Measurements from ENCODE around the gene C1orf21.

DNA sequence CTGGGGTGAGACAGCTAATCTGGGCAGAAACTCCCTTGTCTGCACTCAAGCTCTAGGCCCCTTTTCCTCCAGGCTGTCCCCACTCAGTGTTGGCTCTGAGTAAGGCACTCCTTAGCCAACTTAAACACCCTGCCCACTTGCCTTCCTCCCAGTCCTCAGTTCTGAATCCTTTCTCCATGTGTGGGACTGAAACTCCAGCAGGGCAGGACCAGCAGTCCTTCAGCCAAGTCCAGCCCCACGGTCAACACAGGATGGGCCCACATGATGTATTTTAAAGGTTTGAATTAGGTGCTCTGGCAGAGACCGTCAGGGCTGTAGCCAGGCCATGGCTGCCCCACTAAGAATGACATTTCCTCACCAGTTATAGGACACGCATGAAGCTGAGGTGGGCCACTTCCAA, 260.0 kb downstream of the C1orf21 start:
- TF ChIP-seq, protein P1, sequence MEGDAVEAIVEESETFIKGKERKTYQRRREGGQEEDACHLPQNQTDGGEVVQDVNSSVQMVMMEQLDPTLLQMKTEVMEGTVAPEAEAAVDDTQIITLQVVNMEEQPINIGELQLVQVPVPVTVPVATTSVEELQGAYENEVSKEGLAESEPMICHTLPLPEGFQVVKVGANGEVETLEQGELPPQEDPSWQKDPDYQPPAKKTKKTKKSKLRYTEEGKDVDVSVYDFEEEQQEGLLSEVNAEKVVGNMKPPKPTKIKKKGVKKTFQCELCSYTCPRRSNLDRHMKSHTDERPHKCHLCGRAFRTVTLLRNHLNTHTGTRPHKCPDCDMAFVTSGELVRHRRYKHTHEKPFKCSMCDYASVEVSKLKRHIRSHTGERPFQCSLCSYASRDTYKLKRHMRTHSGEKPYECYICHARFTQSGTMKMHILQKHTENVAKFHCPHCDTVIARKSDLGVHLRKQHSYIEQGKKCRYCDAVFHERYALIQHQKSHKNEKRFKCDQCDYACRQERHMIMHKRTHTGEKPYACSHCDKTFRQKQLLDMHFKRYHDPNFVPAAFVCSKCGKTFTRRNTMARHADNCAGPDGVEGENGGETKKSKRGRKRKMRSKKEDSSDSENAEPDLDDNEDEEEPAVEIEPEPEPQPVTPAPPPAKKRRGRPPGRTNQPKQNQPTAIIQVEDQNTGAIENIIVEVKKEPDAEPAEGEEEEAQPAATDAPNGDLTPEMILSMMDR (conservative IDR thresholded peaks at IDR 0.05; ENCODE audit: low read depth, low read length): no peak
- TF ChIP-seq MXI1 (IDR thresholded peaks at IDR 0.05; ENCODE audit: borderline replicate concordance, low read depth, low read length): no peak
- TF ChIP-seq MAZ (IDR thresholded peaks at IDR 0.05; ENCODE audit: borderline replicate concordance, low read depth, low read length): no peak
- TF ChIP-seq, protein P2, sequence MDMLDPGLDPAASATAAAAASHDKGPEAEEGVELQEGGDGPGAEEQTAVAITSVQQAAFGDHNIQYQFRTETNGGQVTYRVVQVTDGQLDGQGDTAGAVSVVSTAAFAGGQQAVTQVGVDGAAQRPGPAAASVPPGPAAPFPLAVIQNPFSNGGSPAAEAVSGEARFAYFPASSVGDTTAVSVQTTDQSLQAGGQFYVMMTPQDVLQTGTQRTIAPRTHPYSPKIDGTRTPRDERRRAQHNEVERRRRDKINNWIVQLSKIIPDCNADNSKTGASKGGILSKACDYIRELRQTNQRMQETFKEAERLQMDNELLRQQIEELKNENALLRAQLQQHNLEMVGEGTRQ (IDR thresholded peaks at IDR 0.05; ENCODE audit: low read depth, low read length): no peak
- TF ChIP-seq RAD21 (IDR thresholded peaks at IDR 0.05; ENCODE audit: low read length): no peak
- no peak for TF ChIP-seq CEBPB (IDR thresholded peaks at IDR 0.05; ENCODE audit: low read depth, low read length)
- TF ChIP-seq POLR2A (IDR thresholded peaks at IDR 0.05; ENCODE audit: low read depth, low read length): no peak
- no peak for TF ChIP-seq BHLHE40 (IDR thresholded peaks at IDR 0.05; ENCODE audit: low read depth, low read length)
- no peak for TF ChIP-seq SMC3 (IDR thresholded peaks at IDR 0.05; ENCODE audit: low read depth, low read length)
- TF ChIP-seq RFX5 (IDR thresholded peaks at IDR 0.05; ENCODE audit: low read depth, low read length): no peak
- TF ChIP-seq, protein P3, sequence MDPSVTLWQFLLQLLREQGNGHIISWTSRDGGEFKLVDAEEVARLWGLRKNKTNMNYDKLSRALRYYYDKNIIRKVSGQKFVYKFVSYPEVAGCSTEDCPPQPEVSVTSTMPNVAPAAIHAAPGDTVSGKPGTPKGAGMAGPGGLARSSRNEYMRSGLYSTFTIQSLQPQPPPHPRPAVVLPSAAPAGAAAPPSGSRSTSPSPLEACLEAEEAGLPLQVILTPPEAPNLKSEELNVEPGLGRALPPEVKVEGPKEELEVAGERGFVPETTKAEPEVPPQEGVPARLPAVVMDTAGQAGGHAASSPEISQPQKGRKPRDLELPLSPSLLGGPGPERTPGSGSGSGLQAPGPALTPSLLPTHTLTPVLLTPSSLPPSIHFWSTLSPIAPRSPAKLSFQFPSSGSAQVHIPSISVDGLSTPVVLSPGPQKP (IDR thresholded peaks at IDR 0.05; ENCODE audit: borderline replicate concordance, low read depth, low read length): no peak
- TF ChIP-seq MAFK (IDR thresholded peaks at IDR 0.05; ENCODE audit: low read depth, low read length): no peak
- no peak for TF ChIP-seq FOS (IDR thresholded peaks at IDR 0.05; ENCODE audit: low read depth, low read length)
- no peak for TF ChIP-seq CHD1 (IDR thresholded peaks at IDR 0.05; ENCODE audit: low read depth, low read length)
